HCT116 (cell line): ENCODE data around the gene KRTAP21-1. TPM values are rescaled to one million over a fixed set of nuclear protein-coding genes. Genes with fewer than 3 reads are reported as not detected.

Source experiments
- ATAC-seq: fragments of 200-7000 bp; cut with Tn5 transposase; 2 replicates; pipeline ENCODE4 v1.9.1; 2020; ENCODE audit warnings: mild to moderate bottlenecking, moderate library complexity
- BruUV-seq: library from RNA; stranded (reverse); fragments of 400-500 nt; replicated peaks from 2 replicates; lab custom pipeline; 2021; lab: Mats Ljungman, UMichigan
- CTCF ChIA-PET: fragments of 300-600 bp; sonication (Branson Sonifier 250); formaldehyde crosslinking; loops from one replicate; lab custom pipeline; 2021; ENCODE audit warnings: antibody characterized with exemption; lab: Charles Lee
- POLR2A ChIA-PET: fragments of 300-600, 350-600 bp; sonication (Branson Sonifier 250); formaldehyde crosslinking; loops from one replicate; lab custom pipeline; 2021; ENCODE audit warnings: antibody characterized with exemption; lab: Charles Lee
- RAD21 ChIA-PET, 2 experiments: fragments of 300-600 bp; sonication (Branson Sonifier 250); formaldehyde crosslinking; loops; one replicate each; lab custom pipeline; 2023; ENCODE audit warnings: low total read pairs in 2 of 2; ENCODE audit not compliant: uncharacterized antibody in 2 of 2, unreplicated experiment in 2 of 2, low non-redundant PET in 1 of 2; lab: Charles Lee
- DNase-seq: peaks from one replicate; pipeline ENCODE4 v3.0.0-alpha.2; 2010; ENCODE audit warnings: low read depth, low spot score
- H2AFZ ChIP-seq: fragments of 200-600 bp; shearing (Covaris generic), sonication (generic); 2 replicates; pipeline ENCODE4 v1.6.1; 2017; ENCODE audit warnings: low read depth, mixed run types, mixed read lengths, antibody characterized with exemption, low read length; ENCODE audit not compliant: poor library complexity, severe bottlenecking
- H3K27ac ChIP-seq: 2 replicates; pipeline ENCODE4 v1.5.1; 2012; ENCODE audit warnings: low read depth, low read length
- H3K27me3 ChIP-seq: fragments of 200-600 bp; sonication (generic); 2 replicates; pipeline ENCODE4 v1.6.1; 2016; ENCODE audit warnings: mixed run types, low read length, mixed read lengths; ENCODE audit not compliant: insufficient read depth
- H3K36me3 ChIP-seq, 2 experiments: fragments of 200-500 bp in 1 of 2; fragments of 200-600 bp in 1 of 2; sonication (Bioruptor generic) in 1 of 2; sonication (generic) in 1 of 2; 2 replicates each; pipeline versions ENCODE4 v1.5.1 to v1.6.1; 2014 to 2016; ENCODE audit warnings: low read length in 2 of 2, inconsistent platforms in 1 of 2, mixed read lengths in 1 of 2, mixed run types in 1 of 2; ENCODE audit not compliant: insufficient read depth in 2 of 2, control insufficient read depth in 1 of 2
- H3K4me1 ChIP-seq, 2 experiments: fragments of 200-600 bp in 1 of 2; sonication (generic) in 1 of 2; 2 replicates each; pipeline versions ENCODE4 v1.5.1 to v1.6.1; 2012 to 2017; ENCODE audit warnings: low read length in 2 of 2, inconsistent platforms in 1 of 2, mild to moderate bottlenecking in 1 of 2, mixed read lengths in 1 of 2, mixed run types in 1 of 2, moderate library complexity in 1 of 2; ENCODE audit not compliant: insufficient read depth in 2 of 2, control insufficient read depth in 1 of 2
- H3K4me2 ChIP-seq: fragments of 200-600 bp; sonication (generic); 2 replicates; pipeline ENCODE4 v1.6.1; 2017; ENCODE audit warnings: mixed run types, low read length, mixed read lengths
- H3K4me3 ChIP-seq, 2 experiments: fragments of 200-600 bp in 1 of 2; sonication (generic) in 1 of 2; replicated peaks in 1 of 2; 2 replicates each; pipeline ENCODE4 v1.5.1; 2011 to 2016; ENCODE audit warnings: low read length in 2 of 2, control low read depth in 1 of 2, low read depth in 1 of 2, mild to moderate bottlenecking in 1 of 2, mixed read lengths in 1 of 2, mixed run types in 1 of 2
- H3K79me2 ChIP-seq: fragments of 200-600 bp; sonication (generic); 2 replicates; pipeline ENCODE4 v1.6.1; 2017; ENCODE audit warnings: mild to moderate bottlenecking, mixed run types, low read length, moderate library complexity, mixed read lengths; ENCODE audit not compliant: insufficient read depth
- H3K9ac ChIP-seq: fragments of 200-600 bp; sonication (generic); 2 replicates; pipeline ENCODE4 v1.6.1; 2016; ENCODE audit warnings: low read length, mixed read lengths
- H3K9me2 ChIP-seq: fragments of 200-600 bp; sonication (generic), shearing (Covaris generic); 2 replicates; pipeline ENCODE4 v1.6.1; 2017; ENCODE audit warnings: mixed run types, mild to moderate bottlenecking, moderate library complexity; ENCODE audit not compliant: insufficient read depth
- H3K9me3 ChIP-seq, 2 experiments: fragments of 200-500 bp in 1 of 2; fragments of 200-600 bp in 1 of 2; sonication (Bioruptor generic) in 1 of 2; sonication (generic) in 1 of 2; 2 replicates each; pipeline ENCODE4 v1.6.1; 2014 to 2017; ENCODE audit warnings: low read length in 2 of 2, mixed read lengths in 2 of 2, inconsistent platforms in 1 of 2, low read depth in 1 of 2, mild to moderate bottlenecking in 1 of 2, mixed run types in 1 of 2, moderate library complexity in 1 of 2; ENCODE audit not compliant: control insufficient read depth in 1 of 2, insufficient read depth in 1 of 2
- H4K20me1 ChIP-seq: fragments of 200-600 bp; sonication (generic), shearing (Covaris generic); 2 replicates; pipeline ENCODE4 v1.6.1; 2017; ENCODE audit warnings: mixed run types, mild to moderate bottlenecking, moderate library complexity; ENCODE audit not compliant: insufficient read depth
- ATF3 ChIP-seq: IDR thresholded peaks from 2 replicates; pipeline ENCODE4 v1.6.1; 2012
- CBX3 ChIP-seq: IDR thresholded peaks from 2 replicates; pipeline ENCODE4 v1.6.1; 2012; ENCODE audit warnings: low read depth
- CEBPB ChIP-seq: IDR thresholded peaks from 2 replicates; pipeline ENCODE4 v1.6.1; 2012; ENCODE audit warnings: low read depth
- ELF1 ChIP-seq: IDR thresholded peaks from 2 replicates; pipeline ENCODE4 v1.6.1; 2012; ENCODE audit warnings: low read depth, borderline replicate concordance
- EZH2 ChIP-seq: fragments of 200-600 bp; sonication (generic); IDR thresholded peaks from 2 replicates; pipeline ENCODE4 v1.6.1; 2017; ENCODE audit warnings: antibody characterized with exemption, mixed run types
- FOSL1 ChIP-seq: IDR thresholded peaks from 2 replicates; pipeline ENCODE4 v1.6.1; 2012; ENCODE audit warnings: low read depth
- JUND ChIP-seq: IDR thresholded peaks from 2 replicates; pipeline ENCODE4 v1.6.1; 2012
- POLR2A ChIP-seq: IDR thresholded peaks from 2 replicates; pipeline ENCODE4 v1.7.0; 2011; ENCODE audit warnings: borderline replicate concordance; ENCODE audit not compliant: insufficient read depth, insufficient read length; ENCODE audit errors: extremely low read depth
- POLR2AphosphoS5 ChIP-seq: IDR thresholded peaks from 2 replicates; pipeline ENCODE4 v1.6.1; 2011; ENCODE audit warnings: mild to moderate bottlenecking, low read depth, low read length, moderate library complexity
- RAD21 ChIP-seq: IDR thresholded peaks from 2 replicates; pipeline ENCODE4 v1.6.1; 2012; ENCODE audit warnings: low read depth, mild to moderate bottlenecking
- SIN3A ChIP-seq: IDR thresholded peaks from 2 replicates; pipeline ENCODE4 v1.6.1; 2012; ENCODE audit warnings: low read depth
- SP1 ChIP-seq: IDR thresholded peaks from 2 replicates; pipeline ENCODE4 v1.6.1; 2012; ENCODE audit warnings: low read depth
- SRF ChIP-seq: IDR thresholded peaks from 2 replicates; pipeline ENCODE4 v1.6.1; 2012; ENCODE audit warnings: low read depth
- TCF7L2 ChIP-seq: IDR thresholded peaks from 2 replicates; pipeline ENCODE4 v1.7.0; 2011; ENCODE audit warnings: borderline replicate concordance, inconsistent platforms; ENCODE audit not compliant: insufficient read depth, insufficient read length; ENCODE audit errors: extremely low read depth
- YY1 ChIP-seq: IDR thresholded peaks from 2 replicates; pipeline ENCODE4 v1.6.1; 2011; ENCODE audit warnings: low read length, low read depth, moderate library complexity, mild to moderate bottlenecking; ENCODE audit not compliant: insufficient replicate concordance; ENCODE audit errors: extremely low read depth
- ZFX ChIP-seq: fragments of 450-650 bp; IDR thresholded peaks from 2 replicates; pipeline ENCODE4 v1.6.1; 2017
- ZNF274 ChIP-seq: fragments of 200-500 bp; sonication (Bioruptor generic); IDR thresholded peaks from 2 replicates; pipeline ENCODE4 v1.6.1; 2014; ENCODE audit warnings: mild to moderate bottlenecking, low read depth, low read length, inconsistent platforms
- intact Hi-C: fragments of 100-400 bp; cut with micrococcal nuclease; formaldehyde crosslinking; loops from 2 replicates; pipeline ENCODE4 v1.10.0; 2022
- total RNA-seq: library from RNA; stranded (reverse); gene quantifications from one replicate; pipeline ENCODE4 v1.2.1, GENCODE V29; 2021; ENCODE audit not compliant: unreplicated experiment
- TF ChIP-seq, protein P1 (sequence below): IDR thresholded peaks from 2 replicates; pipeline ENCODE4 v1.6.1; 2011; ENCODE audit warnings: mild to moderate bottlenecking, low read length, moderate library complexity; ENCODE audit not compliant: insufficient replicate concordance; ENCODE audit errors: extremely low read depth
- TF ChIP-seq, protein P2 (sequence below), 3 experiments: fragments of 200-600 bp in 1 of 3; sonication (generic) in 1 of 3; IDR thresholded peaks in 2 of 3; conservative IDR thresholded peaks in 1 of 3; 2 replicates each; pipeline ENCODE4 v1.5.1; 2012 to 2017; ENCODE audit warnings: low read depth in 2 of 3, low read length in 2 of 3, antibody characterized with exemption in 1 of 3, borderline replicate concordance in 1 of 3, control low read depth in 1 of 3, mild to moderate bottlenecking in 1 of 3, mixed read lengths in 1 of 3, mixed run types in 1 of 3, moderate library complexity in 1 of 3; ENCODE audit not compliant: insufficient read depth in 1 of 3

The KRTAP21-1 gene
- total RNA-seq, 1 experiment from 2014 or later: not detected

- Histone ChIP-seq H3K9me2 (no peaks in the 10 kb centered on the region), H3K4me1 (no peaks in the 10 kb centered on the region), H4K20me1 (no peaks in the 10 kb centered on the region), H2AFZ (no peak within 1 kb of the TSS), H3K36me3 (no peaks in the 10 kb centered on the region), H3K9me3 (peaks cover 9 to 32% of the 10 kb centered on the region in 2 experiments; a peak in 2 of 4 replicates), H3K27me3 (no peaks in the 10 kb centered on the region), H3K79me2 (no peaks in the 10 kb centered on the region), H3K4me2 (no peak within 1 kb of the TSS), H3K4me3 (no peak within 1 kb of the TSS), H3K27ac (no peak within 1 kb of the TSS), H3K9ac (no peak within 1 kb of the TSS)
- no TSS peak for BruUV-seq
- ATAC-seq (no peak), DNase-seq (no peak)
- intact Hi-C loops: no loop called here
- CTCF ChIA-PET: no interaction called here
- RAD21 ChIA-PET: no interaction called here
- no peak for TF ChIP-seq JUND
- POLR2A ChIA-PET: no interaction called here
Measured at GRCh38 chr21:30747159-30747558, 8.1 kb downstream of the KRTAP21-1 start, which contains the start of gene KRTAP21-2. Gene KRTAP21-2 (minus strand): TSS chr21:30747259. CDS start chr21:30747202, 57 bp downstream.

DNA sequence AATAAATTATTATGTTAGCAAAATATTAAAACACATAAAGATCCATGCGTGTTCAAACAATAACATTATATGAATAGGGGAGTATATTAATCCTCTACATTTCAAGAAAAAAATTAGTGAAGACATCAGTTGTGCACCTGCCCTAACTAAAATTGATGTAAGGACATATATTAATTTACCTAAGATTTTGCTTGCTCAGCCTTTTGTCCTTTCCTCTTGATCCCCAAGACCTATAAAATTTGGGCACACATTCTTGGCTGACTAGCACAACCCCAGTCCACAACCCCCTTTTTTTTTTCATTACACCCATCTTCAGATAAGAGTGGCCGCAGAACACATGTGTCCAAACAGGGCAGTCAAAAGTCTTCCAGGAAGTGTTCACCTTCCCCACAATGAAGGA lies 14.8 kb downstream of the KRTAP21-1 start:
- no peaks in the 10 kb centered on the region for H3K79me2 ChIP-seq
- H3K9me3 ChIP-seq: peaks cover 12% of the 10 kb centered on the region in 2 experiments; a peak in 2 of 4 replicates
- ATAC-seq: no peak
- ChIA-PET CTCF (no interaction called here), RAD21 (no interaction called here), POLR2A (no interaction called here)
- H3K9ac ChIP-seq: no peak overlapping the region
- intact Hi-C loops: no loop called here
- no peak for DNase-seq
- no peak overlapping the region for H3K4me3 ChIP-seq
- no TSS peak for BruUV-seq
- H3K9me2 ChIP-seq: no peaks in the 10 kb centered on the region
- no peaks in the 10 kb centered on the region for H3K36me3 ChIP-seq
- no peak overlapping the region for H3K27ac ChIP-seq
- no peaks in the 10 kb centered on the region for H4K20me1 ChIP-seq
- no peak overlapping the region for H3K4me2 ChIP-seq
- no peaks in the 10 kb centered on the region for H3K27me3 ChIP-seq
- no peaks in the 10 kb centered on the region for H3K4me1 ChIP-seq
- no peak overlapping the region for H2AFZ ChIP-seq
- TF ChIP-seq YY1 (no peak), SIN3A (no peak), SRF (no peak), POLR2AphosphoS5 (no peak), FOSL1 (no peak), CEBPB (no peak), SP1 (no peak), ELF1 (no peak), ATF3 (no peak), CBX3 (no peak), POLR2A (no peak), ZFX (no peak), RAD21 (no peak), ZNF274 (no peak), TCF7L2 (no peak), EZH2 (no peak)
- TF ChIP-seq, protein P1, sequence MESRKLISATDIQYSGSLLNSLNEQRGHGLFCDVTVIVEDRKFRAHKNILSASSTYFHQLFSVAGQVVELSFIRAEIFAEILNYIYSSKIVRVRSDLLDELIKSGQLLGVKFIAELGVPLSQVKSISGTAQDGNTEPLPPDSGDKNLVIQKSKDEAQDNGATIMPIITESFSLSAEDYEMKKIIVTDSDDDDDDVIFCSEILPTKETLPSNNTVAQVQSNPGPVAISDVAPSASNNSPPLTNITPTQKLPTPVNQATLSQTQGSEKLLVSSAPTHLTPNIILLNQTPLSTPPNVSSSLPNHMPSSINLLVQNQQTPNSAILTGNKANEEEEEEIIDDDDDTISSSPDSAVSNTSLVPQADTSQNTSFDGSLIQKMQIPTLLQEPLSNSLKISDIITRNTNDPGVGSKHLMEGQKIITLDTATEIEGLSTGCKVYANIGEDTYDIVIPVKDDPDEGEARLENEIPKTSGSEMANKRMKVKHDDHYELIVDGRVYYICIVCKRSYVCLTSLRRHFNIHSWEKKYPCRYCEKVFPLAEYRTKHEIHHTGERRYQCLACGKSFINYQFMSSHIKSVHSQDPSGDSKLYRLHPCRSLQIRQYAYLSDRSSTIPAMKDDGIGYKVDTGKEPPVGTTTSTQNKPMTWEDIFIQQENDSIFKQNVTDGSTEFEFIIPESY: no peak
- TF ChIP-seq, protein P2, sequence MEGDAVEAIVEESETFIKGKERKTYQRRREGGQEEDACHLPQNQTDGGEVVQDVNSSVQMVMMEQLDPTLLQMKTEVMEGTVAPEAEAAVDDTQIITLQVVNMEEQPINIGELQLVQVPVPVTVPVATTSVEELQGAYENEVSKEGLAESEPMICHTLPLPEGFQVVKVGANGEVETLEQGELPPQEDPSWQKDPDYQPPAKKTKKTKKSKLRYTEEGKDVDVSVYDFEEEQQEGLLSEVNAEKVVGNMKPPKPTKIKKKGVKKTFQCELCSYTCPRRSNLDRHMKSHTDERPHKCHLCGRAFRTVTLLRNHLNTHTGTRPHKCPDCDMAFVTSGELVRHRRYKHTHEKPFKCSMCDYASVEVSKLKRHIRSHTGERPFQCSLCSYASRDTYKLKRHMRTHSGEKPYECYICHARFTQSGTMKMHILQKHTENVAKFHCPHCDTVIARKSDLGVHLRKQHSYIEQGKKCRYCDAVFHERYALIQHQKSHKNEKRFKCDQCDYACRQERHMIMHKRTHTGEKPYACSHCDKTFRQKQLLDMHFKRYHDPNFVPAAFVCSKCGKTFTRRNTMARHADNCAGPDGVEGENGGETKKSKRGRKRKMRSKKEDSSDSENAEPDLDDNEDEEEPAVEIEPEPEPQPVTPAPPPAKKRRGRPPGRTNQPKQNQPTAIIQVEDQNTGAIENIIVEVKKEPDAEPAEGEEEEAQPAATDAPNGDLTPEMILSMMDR (IDR thresholded peaks at IDR 0.05 in 2 of 3, conservative IDR thresholded peaks at IDR 0.05 in 1 of 3; ENCODE audit: borderline replicate concordance in 1 of 3, insufficient read depth in 1 of 3, low read depth in 2 of 3, low read length in 2 of 3): no peak
